ENCODE data around the gene MRPL42.

GRCh38 chr12:93530358-93530757, 63.0 kb downstream of the MRPL42 start:
- TF ChIP-seq, protein P1, sequence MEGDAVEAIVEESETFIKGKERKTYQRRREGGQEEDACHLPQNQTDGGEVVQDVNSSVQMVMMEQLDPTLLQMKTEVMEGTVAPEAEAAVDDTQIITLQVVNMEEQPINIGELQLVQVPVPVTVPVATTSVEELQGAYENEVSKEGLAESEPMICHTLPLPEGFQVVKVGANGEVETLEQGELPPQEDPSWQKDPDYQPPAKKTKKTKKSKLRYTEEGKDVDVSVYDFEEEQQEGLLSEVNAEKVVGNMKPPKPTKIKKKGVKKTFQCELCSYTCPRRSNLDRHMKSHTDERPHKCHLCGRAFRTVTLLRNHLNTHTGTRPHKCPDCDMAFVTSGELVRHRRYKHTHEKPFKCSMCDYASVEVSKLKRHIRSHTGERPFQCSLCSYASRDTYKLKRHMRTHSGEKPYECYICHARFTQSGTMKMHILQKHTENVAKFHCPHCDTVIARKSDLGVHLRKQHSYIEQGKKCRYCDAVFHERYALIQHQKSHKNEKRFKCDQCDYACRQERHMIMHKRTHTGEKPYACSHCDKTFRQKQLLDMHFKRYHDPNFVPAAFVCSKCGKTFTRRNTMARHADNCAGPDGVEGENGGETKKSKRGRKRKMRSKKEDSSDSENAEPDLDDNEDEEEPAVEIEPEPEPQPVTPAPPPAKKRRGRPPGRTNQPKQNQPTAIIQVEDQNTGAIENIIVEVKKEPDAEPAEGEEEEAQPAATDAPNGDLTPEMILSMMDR (IDR thresholded peaks at IDR 0.05) = no peak
- no peak for TF ChIP-seq EP300 (IDR thresholded peaks at IDR 0.05)
